Chondrocyte (in vitro differentiated cells): ENCODE measurements around the gene HYOU1. TPM values are rescaled to one million over a fixed set of nuclear protein-coding genes. Genes with fewer than 3 reads are reported as not detected.

Source experiments
- DNase-seq: peaks from one replicate; pipeline ENCODE4 v3.0.0; 2021; ENCODE audit warnings: mixed read lengths, low spot score
- H3K27ac Mint-ChIP-seq: one replicate; pipeline ENCODE4 v1.8.0; 2021; ENCODE audit warnings: mild to moderate bottlenecking, moderate library complexity, mixed read lengths; ENCODE audit not compliant: unreplicated experiment
- H3K27me3 Mint-ChIP-seq: 2 replicates; pipeline ENCODE4 v1.8.0; 2021; ENCODE audit warnings: low read depth, mixed read lengths
- H3K36me3 Mint-ChIP-seq: 2 replicates; pipeline ENCODE4 v1.8.0; 2021; ENCODE audit warnings: low read depth, mixed read lengths
- H3K4me1 Mint-ChIP-seq: 2 replicates; pipeline ENCODE4 v1.8.0; 2021; ENCODE audit warnings: low read depth, mild to moderate bottlenecking, mixed read lengths
- H3K4me3 Mint-ChIP-seq: one replicate; pipeline ENCODE4 v1.8.0; 2021; ENCODE audit warnings: mild to moderate bottlenecking, moderate library complexity, mixed read lengths; ENCODE audit not compliant: unreplicated experiment
- H3K9me3 Mint-ChIP-seq: 2 replicates; pipeline ENCODE4 v1.8.0; 2021; ENCODE audit warnings: low read depth, mixed read lengths
- microRNA-seq: library from miRNA; unstranded; fragments of <30 nt; microRNA quantifications from one replicate; pipeline ENCODE4 v1.2.0, GENCODE V29; 2020; ENCODE audit warnings: borderline number of aligned reads
- total RNA-seq: library from RNA; stranded (reverse); gene quantifications from 3 replicates; pipeline ENCODE4 v1.2.1, GENCODE V29; 2021
- TF ChIP-seq, protein P1 (sequence below): fragments of 200-600 bp; sonication (generic); IDR thresholded peaks from 2 replicates; pipeline ENCODE4 v1.5.0; 2021; ENCODE audit warnings: antibody characterized with exemption, mild to moderate bottlenecking, moderate library complexity

HYOU1 gene
- total RNA-seq, 1 donor from 2014 or later, result 214 TPM

DNA sequence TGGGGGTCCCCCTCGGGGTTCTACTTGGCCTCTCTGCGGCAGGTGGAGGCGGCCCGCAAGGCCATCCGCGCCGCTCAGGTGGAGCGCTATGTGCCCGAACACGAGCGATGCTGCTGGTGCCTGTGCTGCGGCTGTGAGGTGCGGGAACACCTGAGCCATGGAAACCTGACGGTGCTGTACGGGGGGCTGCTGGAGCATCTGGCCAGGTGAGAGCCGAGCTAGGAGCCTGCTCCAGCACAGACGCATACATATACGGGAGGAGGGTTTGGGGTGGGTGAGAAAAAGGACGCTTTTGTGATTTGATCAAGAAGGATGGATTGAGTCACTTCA, 58.7 kb downstream of the HYOU1 start:
- H3K36me3 Mint-ChIP-seq, result peaks cover 2% of the 10 kb centered on the region
- peak overlapping the region; percentile 96 for H3K4me3 Mint-ChIP-seq
- H3K27ac Mint-ChIP-seq, result peak overlapping the region; percentile 90
- no peaks in the 10 kb centered on the region for H3K27me3 Mint-ChIP-seq
- H3K9me3 Mint-ChIP-seq, result no peaks in the 10 kb centered on the region
- TF ChIP-seq, protein P1, sequence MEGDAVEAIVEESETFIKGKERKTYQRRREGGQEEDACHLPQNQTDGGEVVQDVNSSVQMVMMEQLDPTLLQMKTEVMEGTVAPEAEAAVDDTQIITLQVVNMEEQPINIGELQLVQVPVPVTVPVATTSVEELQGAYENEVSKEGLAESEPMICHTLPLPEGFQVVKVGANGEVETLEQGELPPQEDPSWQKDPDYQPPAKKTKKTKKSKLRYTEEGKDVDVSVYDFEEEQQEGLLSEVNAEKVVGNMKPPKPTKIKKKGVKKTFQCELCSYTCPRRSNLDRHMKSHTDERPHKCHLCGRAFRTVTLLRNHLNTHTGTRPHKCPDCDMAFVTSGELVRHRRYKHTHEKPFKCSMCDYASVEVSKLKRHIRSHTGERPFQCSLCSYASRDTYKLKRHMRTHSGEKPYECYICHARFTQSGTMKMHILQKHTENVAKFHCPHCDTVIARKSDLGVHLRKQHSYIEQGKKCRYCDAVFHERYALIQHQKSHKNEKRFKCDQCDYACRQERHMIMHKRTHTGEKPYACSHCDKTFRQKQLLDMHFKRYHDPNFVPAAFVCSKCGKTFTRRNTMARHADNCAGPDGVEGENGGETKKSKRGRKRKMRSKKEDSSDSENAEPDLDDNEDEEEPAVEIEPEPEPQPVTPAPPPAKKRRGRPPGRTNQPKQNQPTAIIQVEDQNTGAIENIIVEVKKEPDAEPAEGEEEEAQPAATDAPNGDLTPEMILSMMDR, result peak; percentile 3
- DNase-seq, result no peak
- H3K4me1 Mint-ChIP-seq, result peaks cover 32% of the 10 kb centered on the region

DNA sequence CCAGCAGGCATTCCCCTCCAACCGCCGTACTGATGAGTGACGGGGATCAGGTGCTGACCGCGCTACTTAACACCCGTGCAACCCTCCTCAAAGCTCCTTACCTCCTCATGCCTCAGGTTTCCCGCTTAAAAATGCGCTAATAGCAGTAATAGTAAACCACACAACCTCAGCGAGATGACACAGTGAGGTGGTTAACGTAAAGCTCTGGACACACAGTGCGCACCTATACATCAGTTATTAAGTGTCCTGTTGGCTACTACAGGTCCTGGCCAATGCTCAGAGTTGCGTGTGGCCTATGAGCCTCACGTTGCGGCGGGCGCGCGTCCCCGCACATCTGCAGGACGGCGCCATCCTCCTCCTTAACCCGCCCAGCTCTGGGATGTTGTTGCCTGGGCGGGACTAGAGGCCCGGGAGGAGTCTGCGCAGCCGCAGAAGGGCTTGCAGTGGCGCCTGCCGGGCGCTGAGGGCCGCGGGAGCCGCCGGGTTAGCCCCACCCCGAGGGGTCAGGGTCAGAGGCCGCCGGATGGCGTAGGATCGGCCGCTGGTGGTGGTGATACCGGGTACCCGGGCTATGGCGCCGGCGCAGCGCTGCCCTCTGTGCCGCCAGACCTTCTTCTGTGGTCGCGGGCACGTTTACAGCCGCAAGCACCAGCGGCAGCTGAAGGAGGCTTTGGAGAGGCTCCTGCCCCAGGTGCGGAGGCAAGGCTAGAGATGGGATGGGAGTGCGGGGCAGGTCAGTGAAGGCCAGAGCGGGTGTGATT, 59.2 kb downstream of the HYOU1 start, which contains the start of gene CENATAC:
Gene CENATAC (plus strand): TSS at position 512 of the 761 bp plus-strand sequence. CDS start 60 bp downstream, at position 572.
- Mint-ChIP-seq H3K27me3 (no peaks in the 10 kb centered on the region), H3K4me1 (peaks cover 32% of the 10 kb centered on the region), H3K27ac (peak within 1 kb of the TSS; percentile 90), H3K9me3 (no peaks in the 10 kb centered on the region), H3K4me3 (peak within 1 kb of the TSS; percentile 96), H3K36me3 (peaks cover 2% of the 10 kb centered on the region)
- TF ChIP-seq, protein P1, result no peak
- DNase-seq, result peak; percentile 96

DNA sequence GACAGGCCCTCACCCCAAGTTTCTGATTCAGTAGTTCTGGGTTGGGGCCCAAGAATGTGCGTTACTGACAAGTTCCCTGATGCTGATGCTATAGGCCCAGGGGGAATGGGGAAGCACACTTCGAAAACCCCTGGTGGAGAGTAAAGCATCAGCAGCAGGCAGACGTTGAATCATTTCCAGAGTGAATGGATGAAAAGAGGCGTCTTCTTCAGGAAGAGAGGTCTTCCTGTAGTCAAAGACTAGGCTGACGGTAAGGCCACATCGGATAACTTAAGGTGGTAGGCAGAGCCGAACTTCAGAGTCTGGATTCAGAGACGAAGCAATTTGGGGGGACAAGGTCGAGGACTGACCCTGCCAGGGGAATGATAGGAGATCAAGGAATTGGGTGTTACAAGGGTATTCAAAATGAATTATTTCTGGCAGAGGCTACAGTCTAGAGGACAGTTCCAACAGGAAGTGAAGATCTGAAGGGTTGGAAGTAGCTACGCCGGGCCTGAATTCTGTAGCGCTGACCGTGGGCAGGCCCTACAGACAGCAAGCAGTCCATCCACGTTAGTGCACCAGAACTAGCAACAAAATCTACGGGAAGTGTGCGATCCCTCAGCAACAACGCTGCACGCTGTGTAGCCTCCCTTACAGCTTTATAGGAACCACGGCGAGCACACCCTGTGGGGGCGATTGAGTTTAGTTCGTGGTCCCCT, 59.9 kb downstream of the HYOU1 start:
- Mint-ChIP-seq H3K36me3 (peaks cover 2% of the 10 kb centered on the region), H3K9me3 (no peaks in the 10 kb centered on the region), H3K27me3 (no peaks in the 10 kb centered on the region), H3K4me3 (peak overlapping the region; percentile 96), H3K4me1 (peaks cover 32% of the 10 kb centered on the region), H3K27ac (peak overlapping the region; percentile 86)
- TF ChIP-seq, protein P1, result peak; percentile 40
- no peak for DNase-seq

Small RNA genes lying within 50 kb of the gene (microRNA-seq; reads per million reads assigned to microRNA genes)
- gene MIR3656, result not detected

Other genes starting within 250 kb of the HYOU1 start
- gene CXCR5, start 173.3 kb downstream of the HYOU1 start, total RNA-seq, result 0.07 to 0.27 TPM in 2 of 3 replicates, not detected in the other
- gene BCL9L, start 131.3 kb downstream of the HYOU1 start, total RNA-seq, result 131 to 145 TPM (median 138 TPM) in 3 replicates
- gene UPK2, start 100.9 kb downstream of the HYOU1 start, total RNA-seq, result 0.22 to 0.63 TPM (median 0.38 TPM) in 3 replicates
- not detected in 3 replicates for gene FOXR1, start 85.4 kb downstream of the HYOU1 start, total RNA-seq
- gene CENATAC, start 59.1 kb downstream of the HYOU1 start, total RNA-seq, result 16.6 to 30.0 TPM (median 16.7 TPM) in 3 replicates
- 600 to 777 TPM (median 609 TPM) in 3 replicates for gene RPS25, start 38.9 kb downstream of the HYOU1 start, total RNA-seq
- 73.0 to 78.8 TPM (median 75.0 TPM) in 3 replicates for gene TRAPPC4, start 38.4 kb downstream of the HYOU1 start, total RNA-seq
- 13.6 to 15.6 TPM (median 13.9 TPM) in 3 replicates for gene SLC37A4, start 26.3 kb downstream of the HYOU1 start, total RNA-seq
- 28.0 to 30.3 TPM (median 30.1 TPM) in 3 replicates for gene VPS11, start 10.6 kb upstream of the HYOU1 start, total RNA-seq
- gene HMBS, start 27.7 kb upstream of the HYOU1 start, total RNA-seq, result 16.1 to 21.3 TPM (median 16.7 TPM) in 3 replicates
- gene DPAGT1, start 44.6 kb upstream of the HYOU1 start, total RNA-seq, result 37.0 to 58.2 TPM (median 41.2 TPM) in 3 replicates
- 11.8 to 13.2 TPM (median 12.1 TPM) in 3 replicates for gene C2CD2L, start 50.1 kb upstream of the HYOU1 start, total RNA-seq
- 16.9 to 22.9 TPM (median 21.9 TPM) in 3 replicates for gene HINFP, start 64.4 kb upstream of the HYOU1 start, total RNA-seq
- 0.80 to 2.5 TPM (median 2.0 TPM) in 3 replicates for gene ABCG4, start 91.8 kb upstream of the HYOU1 start, total RNA-seq
- 13.0 to 20.1 TPM (median 19.2 TPM) in 3 replicates for gene NLRX1, start 111.5 kb upstream of the HYOU1 start, total RNA-seq
- not detected in 3 replicates for gene NHERF4, start 128.3 kb upstream of the HYOU1 start, total RNA-seq
- 17.8 to 25.8 TPM (median 25.5 TPM) in 3 replicates for gene CBL, start 149.1 kb upstream of the HYOU1 start, total RNA-seq